ENCODE data around the gene POU2F3. TPM values are rescaled to one million over a fixed set of nuclear protein-coding genes. Genes with fewer than 3 reads are reported as not detected.
A peak's percentile ranks its signal among the peaks of the same experiment; 100 is the strongest.

Gene POU2F3
- total and polyA plus RNA-seq, 2 of the 13 experiments (the other 11 are each of a cell fraction or from before 2014, with no cell fraction given): not detected

DNA sequence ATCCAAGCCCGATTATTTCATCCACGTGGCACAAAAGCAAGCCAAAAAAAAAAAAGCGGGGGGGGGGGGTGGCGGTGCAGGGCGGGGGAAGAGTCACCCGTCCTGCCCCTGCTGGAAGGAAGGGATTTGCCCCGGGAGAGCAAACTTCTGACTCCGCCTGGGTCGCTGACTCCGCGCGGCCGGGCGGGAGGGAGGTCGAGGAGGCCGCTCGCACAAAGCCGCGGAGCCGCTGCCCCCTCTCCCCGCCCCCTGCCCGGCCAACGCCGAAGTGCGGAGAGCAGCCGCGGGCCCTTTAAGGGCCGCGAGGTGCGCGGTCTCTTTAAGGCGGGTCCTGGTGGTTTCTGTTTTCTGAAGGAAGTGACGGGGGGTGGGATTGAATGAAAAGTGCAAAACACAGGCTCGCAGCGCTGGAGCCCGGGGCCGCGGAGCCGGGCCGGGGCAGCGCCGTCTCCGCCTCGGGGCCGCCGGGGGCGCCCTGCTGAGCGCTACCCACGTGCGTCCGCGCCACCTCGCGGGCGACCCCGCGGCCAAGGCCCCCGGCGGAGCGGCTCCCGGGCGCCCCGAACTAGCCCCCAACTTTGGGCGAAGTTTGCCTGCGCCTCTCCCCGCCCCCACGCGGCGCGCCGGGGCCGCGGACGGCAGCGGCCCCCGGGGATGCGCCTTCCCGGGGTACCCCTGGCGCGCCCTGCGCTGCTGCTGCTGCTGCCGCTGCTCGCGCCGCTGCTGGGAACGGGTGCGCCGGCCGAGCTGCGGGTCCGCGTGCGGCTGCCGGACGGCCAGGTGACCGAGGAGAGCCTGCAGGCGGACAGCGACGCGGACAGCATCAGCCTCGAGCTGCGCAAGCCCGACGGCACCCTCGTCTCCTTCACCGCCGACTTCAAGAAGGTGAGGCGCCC is 29.1 kb upstream of the POU2F3 start, which contains the start of gene OAF (continued):
- TF ChIP-seq, protein P1, sequence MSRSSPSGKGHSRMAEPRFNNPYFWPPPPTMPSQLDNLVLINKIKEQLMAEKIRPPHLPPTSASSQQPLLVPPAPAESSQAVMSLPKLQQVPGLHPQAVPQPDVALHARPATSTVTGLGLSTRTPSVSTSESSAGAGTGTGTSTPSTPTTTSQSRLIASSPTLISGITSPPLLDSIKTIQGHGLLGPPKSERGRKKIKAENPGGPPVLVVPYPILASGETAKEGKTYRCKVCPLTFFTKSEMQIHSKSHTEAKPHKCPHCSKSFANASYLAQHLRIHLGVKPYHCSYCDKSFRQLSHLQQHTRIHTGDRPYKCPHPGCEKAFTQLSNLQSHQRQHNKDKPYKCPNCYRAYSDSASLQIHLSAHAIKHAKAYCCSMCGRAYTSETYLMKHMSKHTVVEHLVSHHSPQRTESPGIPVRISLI (CRISPR knock-in tag; IDR thresholded peaks at IDR 0.05; ENCODE audit: borderline replicate concordance): peak; percentile 44; the same call in 1 of the 2 replicates
- TF ChIP-seq, protein P2, sequence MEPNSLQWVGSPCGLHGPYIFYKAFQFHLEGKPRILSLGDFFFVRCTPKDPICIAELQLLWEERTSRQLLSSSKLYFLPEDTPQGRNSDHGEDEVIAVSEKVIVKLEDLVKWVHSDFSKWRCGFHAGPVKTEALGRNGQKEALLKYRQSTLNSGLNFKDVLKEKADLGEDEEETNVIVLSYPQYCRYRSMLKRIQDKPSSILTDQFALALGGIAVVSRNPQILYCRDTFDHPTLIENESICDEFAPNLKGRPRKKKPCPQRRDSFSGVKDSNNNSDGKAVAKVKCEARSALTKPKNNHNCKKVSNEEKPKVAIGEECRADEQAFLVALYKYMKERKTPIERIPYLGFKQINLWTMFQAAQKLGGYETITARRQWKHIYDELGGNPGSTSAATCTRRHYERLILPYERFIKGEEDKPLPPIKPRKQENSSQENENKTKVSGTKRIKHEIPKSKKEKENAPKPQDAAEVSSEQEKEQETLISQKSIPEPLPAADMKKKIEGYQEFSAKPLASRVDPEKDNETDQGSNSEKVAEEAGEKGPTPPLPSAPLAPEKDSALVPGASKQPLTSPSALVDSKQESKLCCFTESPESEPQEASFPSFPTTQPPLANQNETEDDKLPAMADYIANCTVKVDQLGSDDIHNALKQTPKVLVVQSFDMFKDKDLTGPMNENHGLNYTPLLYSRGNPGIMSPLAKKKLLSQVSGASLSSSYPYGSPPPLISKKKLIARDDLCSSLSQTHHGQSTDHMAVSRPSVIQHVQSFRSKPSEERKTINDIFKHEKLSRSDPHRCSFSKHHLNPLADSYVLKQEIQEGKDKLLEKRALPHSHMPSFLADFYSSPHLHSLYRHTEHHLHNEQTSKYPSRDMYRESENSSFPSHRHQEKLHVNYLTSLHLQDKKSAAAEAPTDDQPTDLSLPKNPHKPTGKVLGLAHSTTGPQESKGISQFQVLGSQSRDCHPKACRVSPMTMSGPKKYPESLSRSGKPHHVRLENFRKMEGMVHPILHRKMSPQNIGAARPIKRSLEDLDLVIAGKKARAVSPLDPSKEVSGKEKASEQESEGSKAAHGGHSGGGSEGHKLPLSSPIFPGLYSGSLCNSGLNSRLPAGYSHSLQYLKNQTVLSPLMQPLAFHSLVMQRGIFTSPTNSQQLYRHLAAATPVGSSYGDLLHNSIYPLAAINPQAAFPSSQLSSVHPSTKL (CRISPR knock-in tag; IDR thresholded peaks at IDR 0.05): peak; percentile 35; the same call in 1 of the 2 replicates
- no peak for TF ChIP-seq TERF1 (CRISPR knock-in tag; IDR thresholded peaks at IDR 0.05)
- TF ChIP-seq POLR2A (IDR thresholded peaks at IDR 0.05; ENCODE audit: insufficient read depth in 1 of 2, low read depth in 2 of 2, low read length in 2 of 2): peak in 1 of 2 experiments; percentile 66; a peak in 3 of 4 replicates
- TF ChIP-seq IKZF4 (CRISPR knock-in tag; IDR thresholded peaks at IDR 0.05; ENCODE audit: borderline replicate concordance, low read depth, not compliant biosample characterization): peak; percentile 18
- TF ChIP-seq, protein P3, sequence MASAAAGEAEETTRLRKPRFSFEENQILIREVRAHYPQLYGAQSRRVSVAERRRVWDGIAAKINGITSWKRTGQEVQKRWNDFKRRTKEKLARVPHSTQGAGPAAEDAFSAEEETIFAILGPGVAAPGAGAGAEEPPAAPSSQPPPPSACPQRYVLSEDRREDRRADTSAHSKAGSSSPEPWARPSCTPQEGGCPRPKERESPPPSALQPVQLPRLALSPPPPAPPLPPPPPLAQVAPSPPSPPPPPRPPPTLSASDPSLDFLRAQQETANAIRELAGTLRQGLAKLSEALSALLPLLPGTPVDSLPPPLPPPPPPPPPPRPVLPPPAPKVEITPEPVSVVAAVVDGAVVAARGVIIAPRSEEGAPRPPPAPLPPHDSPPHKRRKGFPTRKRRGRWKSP (CRISPR knock-in tag; IDR thresholded peaks at IDR 0.05): peak; percentile 67; the same call in 1 of the 2 replicates
- 0 out of 2 replicates have a peak, but pooled peaks have one; percentile 13 for TF ChIP-seq FOXA3 (CRISPR knock-in tag; IDR thresholded peaks at IDR 0.05)
- peak; percentile 24; the same call in 1 of the 2 replicates for TF ChIP-seq ZNF614 (CRISPR knock-in tag; IDR thresholded peaks at IDR 0.05; ENCODE audit: borderline replicate concordance)
- no peak for TF ChIP-seq U2AF1 (optimal IDR thresholded peaks at IDR 0.05; ENCODE audit: low read depth, low read length)
- TF ChIP-seq ZNF605 (CRISPR knock-in tag; IDR thresholded peaks at IDR 0.05): 0 out of 2 replicates have a peak, but pooled peaks have one; percentile 34
- TF ChIP-seq POLR2AphosphoS5 (IDR thresholded peaks at IDR 0.05; ENCODE audit: low read depth, low read length): peak; percentile 54
- peak; percentile 84; the same call in 1 of the 2 replicates for TF ChIP-seq ZSCAN20 (CRISPR knock-in tag; IDR thresholded peaks at IDR 0.05; ENCODE audit: borderline replicate concordance)
- TF ChIP-seq GLMP (CRISPR knock-in tag; IDR thresholded peaks at IDR 0.05; ENCODE audit: borderline replicate concordance): no peak
- peak; percentile 19; the same call in 1 of the 2 replicates for TF ChIP-seq KAT7 (CRISPR knock-in tag; IDR thresholded peaks at IDR 0.05; ENCODE audit: borderline replicate concordance)
- no peak for TF ChIP-seq SP1 (IDR thresholded peaks at IDR 0.05)
- TF ChIP-seq SP1 (CRISPR knock-in tag; IDR thresholded peaks at IDR 0.05): 0 out of 2 replicates have a peak, but pooled peaks have one; percentile 22
- no peak for TF ChIP-seq NR2F2 (IDR thresholded peaks at IDR 0.05; ENCODE audit: borderline replicate concordance, low read depth)
- TF ChIP-seq MAFK (conservative IDR thresholded peaks at IDR 0.05 in 1 of 2, IDR thresholded peaks at IDR 0.05 in 1 of 2; ENCODE audit: low read length in 2 of 2): no peak
- 0 out of 2 replicates have a peak, but pooled peaks have one; percentile 21 for TF ChIP-seq ETV5 (CRISPR knock-in tag; IDR thresholded peaks at IDR 0.05; ENCODE audit: borderline replicate concordance)
- peak; percentile 17; the same call in 1 of the 2 replicates for TF ChIP-seq ZMYM3 (CRISPR knock-in tag; IDR thresholded peaks at IDR 0.05)
